OCI-LY7 (cell line): ENCODE measurements around the gene TPH1.

ENCODE experiments used
- CTCF ChIP-seq: fragments of 200-600 bp; sonication (generic); conservative IDR thresholded peaks from 2 replicates; pipeline ENCODE4 v1.5.1; 2014; ENCODE audit warnings: mild to moderate bottlenecking, antibody characterized with exemption, low read length, moderate library complexity, mixed read lengths
- EZH2phosphoT487 ChIP-seq: fragments of 200-600 bp; sonication (generic); IDR thresholded peaks from 2 replicates; pipeline ENCODE4 v1.6.1; 2018; ENCODE audit warnings: low read depth, borderline replicate concordance, mild to moderate bottlenecking, mixed run types, antibody characterized with exemption, low read length, moderate library complexity, mixed read lengths

- TF ChIP-seq CTCF (no peak), EZH2phosphoT487 (no peak)
Measured at GRCh38 chr11:18064450-18065054, 18.5 kb upstream of the TPH1 start.
